ENCODE data around the gene FLNC.

DNA sequence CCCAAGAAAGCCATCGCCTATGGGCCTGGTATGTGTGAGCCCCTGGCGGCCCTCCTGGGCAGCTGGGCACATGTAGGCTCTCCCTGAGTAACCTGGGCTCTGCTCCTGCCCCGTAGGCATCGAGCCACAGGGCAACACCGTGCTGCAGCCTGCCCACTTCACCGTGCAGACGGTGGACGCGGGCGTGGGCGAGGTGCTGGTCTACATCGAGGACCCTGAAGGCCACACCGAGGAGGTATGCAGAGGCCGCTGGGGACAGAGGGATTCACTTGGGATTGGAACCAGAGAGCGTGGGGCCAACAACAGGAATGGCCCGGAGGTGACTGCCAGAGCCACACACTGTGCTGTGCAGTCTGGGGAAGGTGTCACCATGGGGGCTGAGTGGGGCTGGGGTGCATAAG, 7.3 kb downstream of the FLNC start:
- TF ChIP-seq EZH2 (IDR thresholded peaks at IDR 0.05; ENCODE audit: borderline replicate concordance, insufficient read depth, low read depth, low read length, poor library complexity, severe bottlenecking): no peak
- TF ChIP-seq, protein P1, sequence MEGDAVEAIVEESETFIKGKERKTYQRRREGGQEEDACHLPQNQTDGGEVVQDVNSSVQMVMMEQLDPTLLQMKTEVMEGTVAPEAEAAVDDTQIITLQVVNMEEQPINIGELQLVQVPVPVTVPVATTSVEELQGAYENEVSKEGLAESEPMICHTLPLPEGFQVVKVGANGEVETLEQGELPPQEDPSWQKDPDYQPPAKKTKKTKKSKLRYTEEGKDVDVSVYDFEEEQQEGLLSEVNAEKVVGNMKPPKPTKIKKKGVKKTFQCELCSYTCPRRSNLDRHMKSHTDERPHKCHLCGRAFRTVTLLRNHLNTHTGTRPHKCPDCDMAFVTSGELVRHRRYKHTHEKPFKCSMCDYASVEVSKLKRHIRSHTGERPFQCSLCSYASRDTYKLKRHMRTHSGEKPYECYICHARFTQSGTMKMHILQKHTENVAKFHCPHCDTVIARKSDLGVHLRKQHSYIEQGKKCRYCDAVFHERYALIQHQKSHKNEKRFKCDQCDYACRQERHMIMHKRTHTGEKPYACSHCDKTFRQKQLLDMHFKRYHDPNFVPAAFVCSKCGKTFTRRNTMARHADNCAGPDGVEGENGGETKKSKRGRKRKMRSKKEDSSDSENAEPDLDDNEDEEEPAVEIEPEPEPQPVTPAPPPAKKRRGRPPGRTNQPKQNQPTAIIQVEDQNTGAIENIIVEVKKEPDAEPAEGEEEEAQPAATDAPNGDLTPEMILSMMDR (IDR thresholded peaks at IDR 0.05): no peak

Measured in B cell (primary cell).